Medulla oblongata (tissue), 1 donor: ENCODE results near the gene KSR1.

Experiments used
- DNase-seq: peaks from one replicate; pipeline ENCODE4 v3.0.0-alpha.2; 2015; ENCODE audit errors: extremely low spot score

KSR1 gene

DNA sequence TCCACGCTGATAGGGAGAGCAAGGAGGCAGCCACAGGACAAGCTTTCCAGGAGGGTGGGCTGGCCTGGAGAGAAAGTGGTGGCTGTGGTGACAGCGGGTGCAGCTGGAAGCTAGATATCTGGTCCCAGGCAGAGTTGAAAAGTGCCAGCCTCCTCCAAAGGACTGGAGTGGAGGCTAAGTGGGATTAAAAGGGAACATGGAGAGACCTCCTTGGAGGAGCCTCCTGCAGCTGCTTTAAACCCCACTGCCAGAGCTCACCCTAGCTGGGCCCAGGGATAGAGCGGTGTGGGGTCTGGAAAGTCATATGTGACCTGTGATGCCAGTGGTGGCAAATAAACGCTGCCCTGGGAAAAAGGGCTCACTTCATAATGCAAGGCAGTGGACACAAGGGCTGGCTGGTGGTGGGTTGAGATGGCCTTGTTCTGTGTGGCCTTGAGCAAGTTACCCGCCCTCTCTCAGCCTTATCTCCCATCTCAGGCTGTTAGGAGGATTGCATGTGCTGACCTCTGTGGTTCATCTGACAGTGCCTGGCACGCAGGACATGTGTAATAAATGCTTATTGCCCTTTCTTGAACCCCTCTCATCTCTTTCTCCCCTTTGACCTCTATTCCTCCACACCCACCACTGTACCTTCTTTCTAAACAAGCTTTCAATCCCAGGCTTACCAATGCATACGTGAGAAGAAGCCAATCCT lies 113.8 kb downstream of the KSR1 start:
- DNase-seq = no peak

DNA sequence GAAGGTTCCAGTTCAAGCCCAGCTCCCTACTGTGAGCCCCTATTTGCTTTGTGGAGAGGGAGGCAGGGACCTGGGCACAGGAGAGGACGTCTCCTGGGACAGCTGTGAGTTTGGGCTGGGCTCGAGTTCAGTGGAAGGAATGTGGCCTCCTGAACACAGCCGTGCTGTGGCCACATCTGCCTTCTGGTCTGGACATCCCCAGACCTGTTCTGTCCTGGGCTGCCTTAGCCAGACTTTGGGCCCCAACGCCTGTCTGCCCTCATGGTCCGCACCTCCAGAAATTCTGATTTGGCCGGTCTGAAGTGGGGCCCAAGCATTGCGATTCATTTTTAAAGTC lies 114.3 kb downstream of the KSR1 start:
- DNase-seq = no peak

DNA sequence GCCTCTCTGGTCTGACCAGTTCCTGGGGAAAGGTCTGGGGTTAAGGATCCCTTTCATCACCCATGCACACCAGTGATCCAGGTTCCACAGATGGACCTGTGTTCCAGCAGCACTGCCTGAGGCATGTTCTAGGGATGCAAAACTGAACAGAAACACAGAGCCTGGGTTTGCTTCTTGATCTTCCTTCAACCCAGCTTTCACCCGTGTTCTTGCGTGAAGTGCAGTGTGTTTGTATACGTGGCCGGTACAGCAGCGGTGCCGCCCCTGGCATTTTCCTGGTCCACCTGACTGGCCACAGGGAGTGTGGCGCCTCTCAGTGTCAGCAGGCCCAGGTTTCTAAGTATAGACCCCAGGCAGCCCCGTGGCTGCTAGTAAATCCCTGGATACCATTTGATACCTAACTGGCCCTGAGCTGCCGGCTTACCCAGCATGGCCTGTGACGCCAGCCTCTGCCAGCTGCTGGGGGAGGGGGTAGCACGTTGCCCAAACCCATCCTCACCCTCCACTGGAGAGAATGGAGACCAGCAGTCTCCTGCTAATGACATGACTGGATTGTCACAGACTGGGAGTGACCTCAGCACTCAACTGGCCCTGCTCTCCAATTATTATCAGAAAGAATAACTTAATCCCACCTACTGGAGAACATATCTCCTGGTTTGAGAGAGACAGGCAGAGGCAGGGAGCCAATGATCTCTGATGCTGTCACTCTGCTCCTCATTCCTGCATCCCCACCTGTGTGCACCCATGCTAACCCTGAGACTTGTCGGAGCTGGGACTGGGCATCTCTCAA lies 115.5 kb downstream of the KSR1 start:
- DNase-seq = no peak

DNA sequence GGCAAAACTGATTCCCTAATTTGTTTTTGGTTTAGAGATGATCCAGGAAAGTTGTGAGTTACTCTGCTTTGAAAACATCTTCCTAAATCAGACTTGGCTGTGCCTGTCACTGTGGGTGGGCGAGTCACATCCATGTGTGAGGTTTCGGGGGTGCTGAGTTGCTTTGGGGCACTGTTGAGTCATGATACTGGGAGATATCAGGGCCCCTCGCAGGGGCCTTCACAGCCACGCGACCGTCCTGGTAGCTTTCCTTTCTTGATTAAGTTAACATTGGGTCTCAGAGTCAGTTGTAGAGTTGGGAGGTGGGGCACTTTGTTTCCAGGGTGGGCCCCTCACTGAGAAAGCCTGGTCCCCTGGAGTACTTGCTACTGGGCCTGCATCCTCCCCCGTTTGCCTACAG lies 116.4 kb downstream of the KSR1 start:
- DNase-seq = no peak

GRCh38 chr17:27573548-27573947 lies 117.3 kb downstream of the KSR1 start:
- DNase-seq = no peak

- DNase-seq = peak; percentile 19
Observed at GRCh38 chr17:27573971-27574525, 117.8 kb downstream of the KSR1 start.

- no peak for DNase-seq
Observed at GRCh38 chr17:27575096-27575911, 119.1 kb downstream of the KSR1 start.

DNA sequence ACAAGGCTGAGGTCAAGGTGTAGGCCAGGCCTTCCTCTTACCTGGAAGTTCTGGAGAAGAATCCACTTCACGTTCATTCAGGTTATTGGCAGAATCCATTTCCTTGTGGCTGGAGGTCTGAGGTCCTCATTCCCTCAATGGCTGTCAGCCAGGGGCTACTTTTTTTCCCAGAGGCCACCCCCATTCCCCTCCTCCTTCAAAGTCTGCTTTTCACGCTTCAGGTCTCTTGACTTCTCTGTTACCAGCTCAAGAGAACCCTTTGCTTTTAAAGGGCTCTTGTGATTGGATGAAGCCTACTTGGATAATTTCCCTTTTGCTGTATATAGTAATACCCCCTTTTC lies 119.6 kb downstream of the KSR1 start:
- DNase-seq = no peak

GRCh38 chr17:27576477-27577083 lies 120.3 kb downstream of the KSR1 start:
- peak; percentile 64 for DNase-seq

GRCh38 chr17:27577121-27577761 lies 121.0 kb downstream of the KSR1 start:
- peak; percentile 86 for DNase-seq

- no peak for DNase-seq
Observed at GRCh38 chr17:27577884-27578717, 121.9 kb downstream of the KSR1 start.

- no peak for DNase-seq
Observed at GRCh38 chr17:27578718-27579085, 122.5 kb downstream of the KSR1 start.

GRCh38 chr17:27579304-27579703 lies 123.1 kb downstream of the KSR1 start:
- no peak for DNase-seq

DNA sequence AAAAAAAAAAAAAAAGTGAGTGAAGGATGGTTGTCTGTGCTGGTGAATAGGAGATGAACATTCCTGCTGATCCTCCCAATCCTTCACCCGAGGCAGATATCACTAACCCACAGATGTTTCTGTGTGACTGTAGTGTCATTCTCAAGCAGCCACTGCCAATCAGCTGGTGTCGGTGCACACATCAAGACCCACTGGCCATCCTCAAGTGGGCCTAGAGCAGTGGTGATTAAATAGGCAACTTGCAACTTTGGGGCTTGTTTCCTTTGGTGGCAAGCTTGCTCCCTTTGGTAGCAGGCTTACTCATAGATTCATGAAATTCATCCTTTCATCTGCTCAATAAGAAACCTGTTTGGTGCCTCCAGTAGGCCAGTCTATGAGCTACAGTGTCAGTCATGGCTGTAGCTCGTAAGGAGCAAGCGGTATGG lies 123.7 kb downstream of the KSR1 start:
- DNase-seq = no peak

DNA sequence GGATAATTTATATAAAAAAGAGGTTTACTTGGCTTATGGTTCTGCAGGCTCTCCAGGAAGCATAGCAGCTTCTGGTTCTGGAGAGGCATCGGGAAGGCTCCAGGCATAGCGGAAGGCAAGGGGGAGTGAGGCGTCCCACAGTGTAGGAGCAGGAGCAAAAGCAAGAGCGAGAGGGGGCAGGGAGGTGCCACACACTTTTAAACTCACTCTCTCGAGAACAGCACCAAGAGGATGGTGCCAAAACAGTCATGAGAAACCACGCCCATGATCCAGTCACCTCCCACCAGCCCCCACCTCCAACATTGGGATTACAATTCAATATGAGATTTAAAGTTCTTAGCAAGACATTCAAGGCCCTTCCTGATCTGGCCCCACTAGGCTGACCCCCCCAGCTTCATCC lies 124.8 kb downstream of the KSR1 start:
- no peak for DNase-seq

GRCh38 chr17:27582696-27583095 lies 126.4 kb downstream of the KSR1 start:
- DNase-seq = no peak

- no peak for DNase-seq
Observed at GRCh38 chr17:27585153-27585681, 129.0 kb downstream of the KSR1 start.

DNA sequence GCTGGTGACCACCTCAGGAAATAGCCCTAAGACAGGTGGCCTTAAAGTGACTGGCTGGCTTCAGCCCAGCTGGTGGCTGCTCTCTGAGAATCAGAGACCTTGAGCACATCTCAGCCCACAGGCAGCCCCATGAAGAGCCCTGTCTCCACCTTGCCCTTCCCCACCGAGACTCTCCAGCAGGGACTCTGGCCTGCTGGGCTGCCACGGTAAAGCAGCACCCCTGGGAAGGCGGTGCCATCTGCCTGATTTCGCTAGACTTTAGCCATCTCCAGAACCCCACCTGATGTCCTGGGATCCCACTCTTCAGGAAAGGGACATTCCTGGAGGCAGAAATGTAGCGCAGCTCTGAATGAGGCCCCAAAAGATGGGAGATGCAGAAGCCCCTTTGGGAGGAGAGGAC lies 129.5 kb downstream of the KSR1 start:
- no peak for DNase-seq

DNA sequence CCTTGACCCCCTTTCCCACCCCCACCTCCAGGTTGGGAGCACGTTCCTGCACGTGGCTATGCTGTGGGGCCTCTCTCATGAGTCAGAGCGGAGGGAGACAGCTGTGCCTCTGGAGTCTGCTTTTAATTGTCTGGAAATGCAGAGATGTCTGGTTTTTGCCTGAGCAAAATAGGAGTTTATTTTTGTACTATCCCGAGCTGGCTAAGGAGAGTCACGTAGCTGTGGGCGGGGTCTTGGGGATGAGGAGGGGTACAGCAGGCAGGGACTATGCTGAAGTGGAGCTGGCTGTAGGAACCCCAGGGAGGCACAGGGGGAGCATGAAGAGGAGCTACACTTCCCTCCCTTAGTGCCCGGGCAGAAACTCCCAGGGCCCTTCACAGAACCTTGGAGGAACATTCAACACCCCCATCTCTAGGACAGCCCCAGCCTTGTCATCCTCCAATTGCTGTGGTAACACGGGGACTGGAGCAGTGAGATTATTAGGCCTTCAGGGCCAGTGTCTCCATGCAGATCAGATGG lies 130.0 kb downstream of the KSR1 start:
- no peak for DNase-seq

DNA sequence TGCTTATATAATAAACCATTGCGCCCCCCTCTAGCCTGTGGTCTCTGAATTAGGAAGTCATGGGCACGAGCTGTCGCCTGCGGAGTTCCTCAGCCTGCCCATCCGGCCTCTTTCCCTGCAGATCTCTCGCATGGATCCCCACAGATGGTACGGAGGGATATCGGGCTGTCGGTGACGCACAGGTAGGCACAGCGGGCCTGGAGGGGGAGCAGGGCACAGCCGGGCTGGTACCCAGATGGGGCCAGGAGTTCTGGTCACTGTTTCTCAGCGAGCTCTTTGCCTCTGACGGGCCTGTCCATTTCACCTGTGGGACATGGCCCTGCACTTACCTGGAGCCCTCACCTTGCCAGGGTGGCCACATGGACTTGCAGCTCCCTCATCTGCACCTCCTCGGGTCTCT lies 132.1 kb downstream of the KSR1 start:
- DNase-seq = no peak
